Right atrium auricular region (tissue), 2 donors: ENCODE measurements around the gene RNF135. TPM values are rescaled to one million over a fixed set of nuclear protein-coding genes. Genes with fewer than 3 reads are reported as not detected.
"Not testable (repeated sequence)": the region's sequence is repeated elsewhere in the genome, so short reads cannot be mapped to it uniquely, and the experiment has no call there.

Experiments
- DNase-seq: peaks from one replicate; pipeline ENCODE4 v3.0.0-alpha.2; 2019; ENCODE audit warnings: low spot score
- H3K27ac ChIP-seq, 2 donors: fragments of 200-600 bp; sonication (generic); 1 replicate in 1 of 2; 2 replicates in 1 of 2; pipeline ENCODE4 v1.5.1; 2016 to 2019
- H3K27me3 ChIP-seq, 2 donors: fragments of 200-600 bp; sonication (generic); one replicate each; pipeline versions ENCODE4 v1.5.1 to v1.6.0; 2017 to 2019
- H3K36me3 ChIP-seq: fragments of 200-600 bp; sonication (generic); one replicate; pipeline ENCODE4 v1.5.1; 2016
- H3K4me1 ChIP-seq, 2 donors: fragments of 200-600 bp; sonication (generic); one replicate each; pipeline versions ENCODE4 v1.5.1 to v1.6.0; 2017 to 2019
- H3K4me3 ChIP-seq, 2 donors: fragments of 200-600 bp; sonication (generic); 1 replicate in 1 of 2; 2 replicates in 1 of 2; pipeline ENCODE4 v1.5.1; 2017 to 2019; ENCODE audit warnings: mild to moderate bottlenecking in 1 of 2, moderate library complexity in 1 of 2
- H3K9me3 ChIP-seq, 2 donors: fragments of 200-600 bp; sonication (generic); one replicate each; pipeline ENCODE4 v1.5.1; 2019
- total RNA-seq, 2 donors: library from RNA; depleted of rRNA; stranded (reverse); fragments of >200 nt; gene quantifications; one replicate each; pipeline ENCODE4 v1.1.0, GENCODE V29; 2016
- TF ChIP-seq, protein P1 (sequence below), 2 donors: fragments of 200-600 bp; sonication (generic); IDR thresholded peaks; one replicate each; pipeline ENCODE4 v1.5.1; 2019; ENCODE audit warnings: antibody characterized with exemption in 2 of 2

RNF135 gene
- total RNA-seq, 2 donors from 2014 or later: 6.9 to 13.1 TPM

DNA sequence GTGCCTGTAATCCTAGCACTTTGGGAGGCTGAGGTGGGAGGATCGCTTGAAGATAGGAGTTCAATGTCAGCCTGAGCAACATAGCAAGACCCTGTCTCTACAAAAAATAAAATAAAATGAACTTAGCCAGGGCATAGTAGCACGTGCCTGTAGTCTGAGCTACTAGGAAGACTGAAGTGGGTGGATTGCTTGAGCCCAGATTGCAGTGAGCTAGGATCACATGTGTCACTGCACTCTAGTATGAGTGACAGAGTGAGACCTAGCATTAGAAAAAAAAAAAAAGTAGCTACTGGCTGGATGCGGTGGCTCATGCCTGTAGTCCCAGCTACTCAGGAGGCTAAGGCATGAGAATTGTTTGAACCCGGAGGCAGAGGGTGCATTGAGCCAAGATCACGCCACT, 43.1 kb upstream of the RNF135 start:
- TF ChIP-seq, protein P1, sequence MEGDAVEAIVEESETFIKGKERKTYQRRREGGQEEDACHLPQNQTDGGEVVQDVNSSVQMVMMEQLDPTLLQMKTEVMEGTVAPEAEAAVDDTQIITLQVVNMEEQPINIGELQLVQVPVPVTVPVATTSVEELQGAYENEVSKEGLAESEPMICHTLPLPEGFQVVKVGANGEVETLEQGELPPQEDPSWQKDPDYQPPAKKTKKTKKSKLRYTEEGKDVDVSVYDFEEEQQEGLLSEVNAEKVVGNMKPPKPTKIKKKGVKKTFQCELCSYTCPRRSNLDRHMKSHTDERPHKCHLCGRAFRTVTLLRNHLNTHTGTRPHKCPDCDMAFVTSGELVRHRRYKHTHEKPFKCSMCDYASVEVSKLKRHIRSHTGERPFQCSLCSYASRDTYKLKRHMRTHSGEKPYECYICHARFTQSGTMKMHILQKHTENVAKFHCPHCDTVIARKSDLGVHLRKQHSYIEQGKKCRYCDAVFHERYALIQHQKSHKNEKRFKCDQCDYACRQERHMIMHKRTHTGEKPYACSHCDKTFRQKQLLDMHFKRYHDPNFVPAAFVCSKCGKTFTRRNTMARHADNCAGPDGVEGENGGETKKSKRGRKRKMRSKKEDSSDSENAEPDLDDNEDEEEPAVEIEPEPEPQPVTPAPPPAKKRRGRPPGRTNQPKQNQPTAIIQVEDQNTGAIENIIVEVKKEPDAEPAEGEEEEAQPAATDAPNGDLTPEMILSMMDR (IDR thresholded peaks at IDR 0.05): no peak
- H3K4me1 ChIP-seq: no peaks in the 10 kb centered on the region
- H3K27me3 ChIP-seq: peaks cover 0 to 2% of the 10 kb centered on the region in 2 donors
- no peak overlapping the region for H3K4me3 ChIP-seq
- DNase-seq: no peak
- no peaks in the 10 kb centered on the region for H3K9me3 ChIP-seq
- no peaks in the 10 kb centered on the region for H3K36me3 ChIP-seq
- H3K27ac ChIP-seq: no peak overlapping the region

GRCh38 chr17:30928584-30928983, 42.3 kb upstream of the RNF135 start:
- H3K36me3 ChIP-seq: no peaks in the 10 kb centered on the region
- H3K4me3 ChIP-seq: no peak overlapping the region
- H3K27ac ChIP-seq: no peak overlapping the region
- TF ChIP-seq, protein P1 (IDR thresholded peaks at IDR 0.05): no peak
- H3K9me3 ChIP-seq: no peaks in the 10 kb centered on the region
- DNase-seq: no peak
- H3K27me3 ChIP-seq: no peaks in the 10 kb centered on the region
- H3K4me1 ChIP-seq: no peaks in the 10 kb centered on the region

DNA sequence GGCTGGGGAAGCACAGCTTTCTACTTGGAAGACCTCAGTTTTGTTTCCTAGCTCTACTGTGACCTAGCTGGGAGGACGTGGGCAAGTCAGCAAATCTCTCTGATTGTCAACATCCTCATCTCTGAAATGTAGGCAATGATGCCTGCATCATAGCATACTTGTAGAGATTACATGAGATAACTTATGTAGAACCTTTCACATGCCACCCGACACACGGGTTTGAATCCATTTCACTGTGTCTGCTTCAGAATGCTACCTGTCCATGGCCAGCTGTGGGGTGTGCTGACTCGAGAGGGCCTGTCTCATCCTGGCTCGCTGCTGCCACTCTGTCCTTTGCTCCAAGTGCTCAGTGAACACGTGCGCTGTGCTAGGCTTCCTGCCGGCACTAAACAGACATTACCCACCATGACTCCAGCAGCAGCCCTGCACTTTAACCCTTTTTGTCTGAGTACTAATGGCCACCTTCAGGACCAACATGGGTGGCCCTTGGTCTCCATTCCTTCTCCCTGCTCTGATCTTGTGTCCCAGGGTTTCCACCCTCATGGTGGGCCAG, 41.7 kb upstream of the RNF135 start:
- Histone ChIP-seq H3K9me3 (no peaks in the 10 kb centered on the region), H3K36me3 (no peaks in the 10 kb centered on the region), H3K4me3 (no peak overlapping the region), H3K4me1 (no peaks in the 10 kb centered on the region), H3K27me3 (no peaks in the 10 kb centered on the region), H3K27ac (no peak overlapping the region)
- TF ChIP-seq, protein P1 (IDR thresholded peaks at IDR 0.05): no peak
- DNase-seq: no peak

DNA sequence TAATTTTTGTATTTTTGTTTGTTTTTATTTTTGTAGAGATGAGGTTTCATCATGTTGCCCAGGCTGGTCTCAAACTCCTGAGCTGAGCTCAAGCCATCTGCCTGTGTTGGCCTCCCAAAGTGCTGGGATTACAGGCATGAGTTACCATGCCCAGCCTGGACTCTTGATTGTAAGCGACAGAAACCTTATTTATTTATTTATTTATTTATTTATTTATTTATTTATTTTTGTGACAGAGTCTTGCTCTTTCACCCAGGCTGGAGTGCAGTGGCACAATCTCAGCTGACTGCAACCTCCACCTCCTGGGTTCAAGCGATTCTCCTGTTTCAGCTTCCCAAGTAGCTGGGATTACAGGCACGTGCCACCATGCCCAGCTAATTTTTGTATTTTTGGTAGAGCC, 41.0 kb upstream of the RNF135 start:
- not testable (repeated sequence) for H3K27me3 ChIP-seq, H3K36me3 ChIP-seq, H3K4me1 ChIP-seq, H3K9me3 ChIP-seq, H3K4me3 ChIP-seq, DNase-seq, H3K27ac ChIP-seq

- TF ChIP-seq, protein P1 (IDR thresholded peaks at IDR 0.05): no peak
- no peaks in the 10 kb centered on the region for H3K4me1 ChIP-seq
- H3K36me3 ChIP-seq: no peaks in the 10 kb centered on the region
Measured at GRCh38 chr17:30930495-30930894, 40.3 kb upstream of the RNF135 start.

DNA sequence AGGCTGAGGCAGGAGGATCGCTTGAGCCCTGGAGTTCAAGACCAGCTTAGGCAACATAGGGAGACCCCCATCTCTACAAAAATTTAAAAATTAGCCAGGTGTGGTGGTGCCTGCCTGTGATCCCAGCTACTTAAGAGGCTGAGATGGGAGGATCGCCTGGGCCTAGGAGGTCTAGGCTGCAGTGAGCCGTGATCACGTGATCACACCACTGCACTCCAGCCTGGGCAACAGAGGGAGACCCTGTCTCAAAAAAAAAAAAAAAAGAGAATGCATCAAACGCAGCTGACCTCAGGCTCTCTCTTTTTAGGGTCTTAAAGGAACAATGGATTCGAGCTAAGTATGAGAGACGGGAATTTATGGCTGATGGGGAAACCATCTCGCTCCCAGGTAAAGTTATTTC, 39.3 kb upstream of the RNF135 start:
- not testable (repeated sequence) for DNase-seq, H3K36me3 ChIP-seq, H3K4me3 ChIP-seq, H3K4me1 ChIP-seq, H3K27me3 ChIP-seq, H3K9me3 ChIP-seq, H3K27ac ChIP-seq

More at GRCh38 chr17:30930495-30930894, 40.3 kb upstream of the RNF135 start:
- no peak overlapping the region for H3K27ac ChIP-seq
- DNase-seq: no peak
- no peaks in the 10 kb centered on the region for H3K27me3 ChIP-seq
- H3K4me3 ChIP-seq: no peak overlapping the region
- H3K9me3 ChIP-seq: no peaks in the 10 kb centered on the region

- TF ChIP-seq, protein P1 (IDR thresholded peaks at IDR 0.05): no peak
- Histone ChIP-seq H3K4me1 (no peaks in the 10 kb centered on the region), H3K27me3 (no peaks in the 10 kb centered on the region), H3K27ac (no peak overlapping the region), H3K4me3 (no peak overlapping the region), H3K9me3 (no peaks in the 10 kb centered on the region), H3K36me3 (no peaks in the 10 kb centered on the region)
- DNase-seq: no peak
Measured at GRCh38 chr17:30933966-30934365, 36.9 kb upstream of the RNF135 start.
